Natural killer cell treated with Interleukin-12 subunit alpha and Interleukin-12 subunit beta and Interleukin-15 and Interleukin-18, amount 100 ng/mL, for 72 hours (primary cell): ENCODE measurements around the gene PIAS1. TPM values are rescaled to one million over a fixed set of nuclear protein-coding genes. Genes with fewer than 3 reads are reported as not detected.

Experiments
- ATAC-seq, 2 donors: fragments of 150-1000 bp; cut with Tn5 transposase in 1 of 2; sonication (Bioruptor Pico), chemical (Tn5 transposase) in 1 of 2; 2 replicates each; pipeline ENCODE4 v1.10.0; 2021
- DNase-seq: peaks from one replicate; pipeline ENCODE4 v3.0.0; 2022; ENCODE audit warnings: low spot score
- H3K27ac Mint-ChIP-seq, 2 donors: 1 replicate in 1 of 2; 2 replicates in 1 of 2; pipeline ENCODE4 v1.8.0; 2022; ENCODE audit warnings: mixed read lengths in 2 of 2, mild to moderate bottlenecking in 1 of 2, moderate library complexity in 1 of 2
- H3K27me3 Mint-ChIP-seq, 2 donors: 1 replicate in 1 of 2; 2 replicates in 1 of 2; pipeline ENCODE4 v1.8.0; 2022; ENCODE audit warnings: mixed read lengths in 2 of 2
- H3K36me3 Mint-ChIP-seq: one replicate; pipeline ENCODE4 v1.8.0; 2022; ENCODE audit warnings: mixed read lengths
- H3K4me1 Mint-ChIP-seq, 2 donors: 1 replicate in 1 of 2; 2 replicates in 1 of 2; pipeline ENCODE4 v1.8.0; 2022; ENCODE audit warnings: low read depth in 2 of 2, mixed read lengths in 2 of 2, mild to moderate bottlenecking in 1 of 2
- H3K4me3 Mint-ChIP-seq: one replicate; pipeline ENCODE4 v1.8.0; 2022; ENCODE audit warnings: mixed read lengths
- H3K9me3 Mint-ChIP-seq: 2 replicates; pipeline ENCODE4 v1.8.0; 2022; ENCODE audit warnings: mixed read lengths
- total RNA-seq, 2 donors: library from RNA; stranded (reverse); gene quantifications; one replicate each; pipeline ENCODE4 v1.2.3, GENCODE V29; 2022

PIAS1 gene
- total RNA-seq, 2 donors from 2014 or later, result 35.0 to 50.4 TPM

DNA sequence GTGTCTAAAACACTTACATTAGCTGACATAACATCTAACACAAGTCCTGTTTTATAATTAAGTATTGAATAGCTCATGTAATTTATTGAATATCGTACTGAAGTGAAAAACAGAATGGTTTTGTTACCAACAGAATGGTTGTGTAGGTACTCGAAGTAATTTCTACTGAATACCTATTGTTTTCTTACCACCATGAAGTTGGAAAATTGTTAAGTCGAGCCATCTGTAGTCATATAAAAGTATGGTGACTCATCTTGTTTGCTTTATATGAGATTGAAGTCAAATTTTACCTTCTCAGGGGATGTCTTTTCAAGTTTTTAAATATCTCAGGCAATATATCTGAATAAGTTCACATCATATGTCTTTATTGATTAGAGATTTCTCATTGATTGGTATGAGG is 37.6 kb downstream of the PIAS1 start:
- no peak for DNase-seq
- H3K9me3 Mint-ChIP-seq, result peaks cover under 1% of the 10 kb centered on the region
- no peak overlapping the region for H3K4me3 Mint-ChIP-seq
- ATAC-seq, result no peak
- H3K4me1 Mint-ChIP-seq, result peaks cover 7 to 9% of the 10 kb centered on the region in 2 donors
- no peaks in the 10 kb centered on the region for H3K27me3 Mint-ChIP-seq
- no peak overlapping the region for H3K27ac Mint-ChIP-seq
- peaks cover 10% of the 10 kb centered on the region for H3K36me3 Mint-ChIP-seq

DNA sequence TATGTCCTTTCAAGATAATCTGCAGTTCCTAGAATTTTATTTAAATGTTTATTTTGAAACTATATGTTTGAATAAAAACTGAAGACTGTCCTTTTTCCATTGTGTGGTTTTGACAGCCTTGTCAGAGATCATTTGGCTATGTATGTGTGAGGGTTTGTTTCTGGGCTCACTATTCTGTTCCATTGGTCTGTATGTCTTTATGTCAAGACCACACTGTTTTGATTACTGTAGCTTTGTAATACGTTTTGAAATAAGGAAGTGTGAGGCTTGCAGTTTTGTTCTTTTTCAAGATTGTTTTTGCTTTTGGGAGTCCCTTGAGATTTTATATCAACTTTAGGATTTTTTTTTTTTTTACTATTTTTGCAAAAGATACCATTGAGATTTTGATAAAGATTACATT is 42.0 kb downstream of the PIAS1 start:
- H3K4me3 Mint-ChIP-seq, result no peak overlapping the region
- H3K4me1 Mint-ChIP-seq, result peaks cover 27 to 35% of the 10 kb centered on the region in 2 donors
- H3K27ac Mint-ChIP-seq, result no peak overlapping the region
- DNase-seq (no peak), ATAC-seq (no peak)
- peaks cover 14% of the 10 kb centered on the region for H3K36me3 Mint-ChIP-seq
- peaks cover 3% of the 10 kb centered on the region for H3K9me3 Mint-ChIP-seq
- H3K27me3 Mint-ChIP-seq, result no peaks in the 10 kb centered on the region

DNA sequence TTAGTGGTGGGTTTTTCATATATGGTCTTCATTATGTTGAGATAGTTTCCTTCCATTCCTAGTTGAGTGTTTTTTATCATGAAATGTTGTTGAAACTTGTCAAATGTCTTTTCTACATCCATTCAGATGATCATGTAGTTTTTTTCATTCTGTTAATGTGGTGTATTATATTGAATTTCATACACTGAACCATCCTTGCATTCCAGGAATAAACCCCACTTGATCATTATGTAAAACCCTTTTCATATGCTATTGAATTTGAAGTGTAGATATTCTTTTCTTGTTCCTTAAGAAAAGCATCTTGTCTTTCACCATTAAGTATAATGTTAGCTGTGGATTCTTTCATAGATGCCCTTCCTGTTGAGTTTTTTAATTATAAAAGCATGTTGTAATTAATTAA is 42.9 kb downstream of the PIAS1 start:
- Mint-ChIP-seq H3K4me1 (peaks cover 32 to 44% of the 10 kb centered on the region in 2 donors), H3K36me3 (peaks cover 14% of the 10 kb centered on the region), H3K27me3 (no peaks in the 10 kb centered on the region), H3K9me3 (peaks cover 3% of the 10 kb centered on the region), H3K4me3 (no peak overlapping the region), H3K27ac (no peak overlapping the region)
- DNase-seq (no peak), ATAC-seq (no peak)

DNA sequence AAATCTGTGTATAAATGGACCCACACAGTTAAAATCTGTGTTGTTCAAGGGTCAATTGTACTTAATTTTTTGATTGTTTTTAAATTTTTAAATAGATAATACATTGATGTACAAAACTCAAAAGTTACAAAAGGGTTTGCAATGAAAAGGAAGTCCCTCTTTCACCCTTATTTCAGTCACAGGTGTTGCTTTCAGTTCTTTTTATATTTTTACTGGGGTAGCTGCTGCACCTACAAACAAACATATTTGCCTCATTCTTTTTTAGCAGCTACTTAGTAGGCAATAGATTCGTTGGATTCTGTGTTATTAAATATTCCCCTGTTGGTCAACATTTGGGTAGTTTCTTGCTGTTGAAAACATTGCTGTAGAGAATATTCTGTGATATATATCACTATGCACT is 44.4 kb downstream of the PIAS1 start:
- Mint-ChIP-seq H3K36me3 (peaks cover 18% of the 10 kb centered on the region), H3K27ac (no peak overlapping the region), H3K4me3 (no peak overlapping the region), H3K27me3 (no peaks in the 10 kb centered on the region), H3K9me3 (peaks cover 3% of the 10 kb centered on the region), H3K4me1 (peaks cover 32 to 51% of the 10 kb centered on the region in 2 donors)
- ATAC-seq (no peak), DNase-seq (no peak)

DNA sequence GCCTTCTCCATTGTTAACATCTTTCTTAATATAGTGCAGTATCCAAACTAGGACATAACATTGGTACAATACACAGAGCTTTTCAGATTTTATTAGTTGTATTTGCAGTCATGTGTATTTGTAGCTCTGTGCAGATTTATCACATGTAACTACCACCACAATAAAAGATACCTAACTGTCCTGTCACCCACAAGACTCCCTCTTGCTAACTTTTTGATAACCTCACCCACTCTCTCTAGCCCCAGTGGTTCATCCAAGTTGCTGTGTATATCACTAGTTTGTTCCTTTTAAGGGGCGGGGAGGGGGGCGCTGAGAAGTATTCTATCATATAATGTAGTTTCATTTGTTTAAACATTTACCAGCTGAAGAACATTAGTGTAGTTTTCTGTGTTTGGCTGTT is 46.1 kb downstream of the PIAS1 start:
- ATAC-seq, result no peak
- H3K4me3 Mint-ChIP-seq, result no peak overlapping the region
- H3K36me3 Mint-ChIP-seq, result peaks cover 25% of the 10 kb centered on the region
- no peaks in the 10 kb centered on the region for H3K27me3 Mint-ChIP-seq
- no peak for DNase-seq
- H3K27ac Mint-ChIP-seq, result peak overlapping the region in 1 of 2 donors; percentile 25
- H3K4me1 Mint-ChIP-seq, result peaks cover 37 to 53% of the 10 kb centered on the region in 2 donors
- peaks cover 3% of the 10 kb centered on the region for H3K9me3 Mint-ChIP-seq

DNA sequence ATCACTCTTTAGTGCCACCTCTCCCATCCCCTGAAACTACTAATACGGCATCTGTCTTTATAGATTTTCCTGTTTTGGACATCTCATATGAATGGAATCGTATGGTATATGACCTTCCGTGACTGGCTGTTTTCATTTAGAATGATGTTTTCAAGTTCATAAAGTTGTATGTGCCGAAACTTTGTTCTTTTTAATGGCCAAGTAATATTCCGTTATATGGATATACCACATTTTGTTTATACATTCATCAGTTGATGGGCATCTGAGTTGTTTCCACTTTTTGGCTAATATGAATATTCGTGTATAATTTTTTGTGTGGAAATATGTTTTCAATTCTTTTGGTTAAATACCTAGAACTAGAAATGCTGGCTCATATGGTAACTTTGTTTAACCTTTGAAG is 49.5 kb downstream of the PIAS1 start:
- ATAC-seq, result no peak
- no peaks in the 10 kb centered on the region for H3K9me3 Mint-ChIP-seq
- no peak overlapping the region for H3K27ac Mint-ChIP-seq
- peaks cover 46 to 60% of the 10 kb centered on the region in 2 donors for H3K4me1 Mint-ChIP-seq
- H3K27me3 Mint-ChIP-seq, result no peaks in the 10 kb centered on the region
- peaks cover 14% of the 10 kb centered on the region for H3K36me3 Mint-ChIP-seq
- no peak for DNase-seq
- H3K4me3 Mint-ChIP-seq, result no peak overlapping the region

DNA sequence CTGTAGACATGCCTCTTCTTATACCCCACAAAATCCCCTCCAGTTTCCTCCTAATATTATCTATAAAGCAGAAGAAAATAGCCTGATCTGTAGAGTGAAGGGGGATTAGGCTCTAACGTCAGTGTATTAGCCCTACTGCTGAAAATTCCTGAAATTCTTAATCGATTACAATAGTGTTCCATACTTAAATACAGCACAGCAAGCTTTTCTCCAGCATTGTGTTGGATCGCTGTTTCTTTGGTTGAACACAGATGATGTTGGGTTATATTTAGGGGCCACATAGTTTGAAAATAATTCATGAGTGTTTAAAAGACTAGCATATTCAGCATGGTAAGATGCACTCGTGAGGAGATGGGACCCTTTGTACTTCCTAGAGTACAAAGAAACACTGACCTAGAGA is 52.5 kb downstream of the PIAS1 start:
- peaks cover 34 to 42% of the 10 kb centered on the region in 2 donors for H3K4me1 Mint-ChIP-seq
- no peak overlapping the region for H3K4me3 Mint-ChIP-seq
- ATAC-seq (no peak), DNase-seq (no peak)
- H3K27ac Mint-ChIP-seq, result no peak overlapping the region
- H3K27me3 Mint-ChIP-seq, result no peaks in the 10 kb centered on the region
- no peaks in the 10 kb centered on the region for H3K9me3 Mint-ChIP-seq
- peaks cover 14% of the 10 kb centered on the region for H3K36me3 Mint-ChIP-seq

DNA sequence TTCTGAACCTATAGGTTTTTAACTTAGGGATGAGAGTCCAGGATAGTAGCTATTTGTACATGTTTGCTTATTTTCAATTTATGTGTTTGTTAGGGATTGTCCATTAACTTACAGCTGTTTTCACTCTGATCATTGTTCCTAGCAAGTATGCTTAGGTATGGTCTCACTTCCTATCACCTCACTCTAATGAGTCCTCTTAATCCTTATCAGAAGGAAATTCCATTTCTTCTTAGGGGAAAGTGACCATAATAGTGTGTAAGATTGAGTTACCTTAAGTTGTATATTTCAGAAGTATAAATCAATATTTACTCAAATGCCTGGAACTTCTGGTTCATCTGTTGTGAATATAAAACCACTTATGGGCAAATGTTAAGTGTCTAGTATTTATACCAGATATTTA is 53.0 kb downstream of the PIAS1 start:
- Mint-ChIP-seq H3K27me3 (no peaks in the 10 kb centered on the region), H3K36me3 (peaks cover 14% of the 10 kb centered on the region), H3K27ac (no peak overlapping the region), H3K4me1 (peaks cover 35 to 42% of the 10 kb centered on the region in 2 donors), H3K4me3 (no peak overlapping the region), H3K9me3 (no peaks in the 10 kb centered on the region)
- no peak for DNase-seq
- ATAC-seq, result no peak

DNA sequence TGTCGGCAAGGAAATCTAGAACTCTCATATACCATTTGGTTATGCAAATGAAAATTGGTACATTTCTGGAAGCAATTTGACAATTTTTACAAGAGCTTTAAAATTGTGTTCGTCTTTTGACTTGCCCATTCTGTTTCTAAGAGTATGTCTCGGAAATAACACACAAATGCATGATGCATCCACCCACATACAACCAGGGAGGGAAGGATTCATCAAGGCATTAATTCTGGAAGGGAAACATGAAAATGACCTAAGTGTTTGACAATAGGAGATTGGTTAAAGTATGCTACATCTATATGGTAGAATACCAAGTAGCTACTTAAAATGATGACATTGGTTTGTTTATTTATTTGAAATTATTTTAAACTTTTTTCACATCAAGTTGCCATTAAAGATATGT is 58.6 kb downstream of the PIAS1 start:
- no peak overlapping the region for H3K27ac Mint-ChIP-seq
- H3K9me3 Mint-ChIP-seq, result no peaks in the 10 kb centered on the region
- DNase-seq, result no peak
- no peaks in the 10 kb centered on the region for H3K27me3 Mint-ChIP-seq
- peaks cover 4% of the 10 kb centered on the region for H3K36me3 Mint-ChIP-seq
- peaks cover 50 to 66% of the 10 kb centered on the region in 2 donors for H3K4me1 Mint-ChIP-seq
- H3K4me3 Mint-ChIP-seq, result no peak overlapping the region
- ATAC-seq, result no peak

DNA sequence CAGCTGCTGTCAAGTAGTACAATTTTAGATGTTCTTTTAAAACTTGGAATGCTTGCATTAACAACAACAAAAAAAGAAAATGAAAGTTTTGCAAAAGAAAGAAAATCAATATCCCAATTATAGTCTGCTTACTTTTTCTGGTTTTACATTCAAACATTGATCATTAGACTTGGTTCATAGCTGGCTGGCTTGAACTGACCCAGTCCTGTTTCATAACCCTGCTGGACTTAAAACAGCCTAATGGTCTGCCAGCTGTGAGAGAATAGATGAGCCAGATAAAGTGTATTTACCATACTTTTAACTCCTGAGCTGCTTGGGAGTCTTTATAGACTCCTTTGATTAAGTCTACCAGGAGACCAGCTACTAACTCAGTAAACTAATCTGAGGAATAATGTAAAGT is 59.2 kb downstream of the PIAS1 start:
- H3K4me3 Mint-ChIP-seq, result peak overlapping the region; percentile 77
- H3K27me3 Mint-ChIP-seq, result no peaks in the 10 kb centered on the region
- H3K9me3 Mint-ChIP-seq, result no peaks in the 10 kb centered on the region
- DNase-seq (no peak), ATAC-seq (no peak)
- H3K36me3 Mint-ChIP-seq, result peaks cover 5% of the 10 kb centered on the region
- H3K4me1 Mint-ChIP-seq, result peaks cover 49 to 65% of the 10 kb centered on the region in 2 donors
- H3K27ac Mint-ChIP-seq, result peak overlapping the region in 1 of 2 donors; percentile 79

DNA sequence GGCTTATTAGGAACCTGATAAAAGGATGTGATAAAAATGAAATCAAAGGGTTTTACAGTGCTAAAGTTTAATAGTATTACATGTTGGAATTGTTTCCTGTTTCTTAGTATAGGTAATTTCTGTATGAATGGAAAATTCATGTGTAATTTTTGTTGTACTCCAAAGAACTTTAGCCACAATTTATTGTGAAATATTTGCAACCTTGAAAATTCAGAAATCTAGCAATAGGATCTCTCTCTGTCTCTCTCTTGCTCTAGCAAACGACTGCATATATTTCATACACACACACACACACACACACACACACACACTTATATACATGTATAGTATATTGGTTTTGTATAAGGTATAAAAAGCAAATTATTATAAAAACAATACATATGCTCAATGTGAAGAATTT is 59.6 kb downstream of the PIAS1 start:
- Mint-ChIP-seq H3K9me3 (no peaks in the 10 kb centered on the region), H3K4me3 (peak overlapping the region; percentile 77), H3K4me1 (peaks cover 48 to 64% of the 10 kb centered on the region in 2 donors), H3K27ac (peak overlapping the region in 1 of 2 donors; percentile 79), H3K27me3 (no peaks in the 10 kb centered on the region), H3K36me3 (peaks cover 5% of the 10 kb centered on the region)
- DNase-seq, result no peak
- no peak for ATAC-seq

DNA sequence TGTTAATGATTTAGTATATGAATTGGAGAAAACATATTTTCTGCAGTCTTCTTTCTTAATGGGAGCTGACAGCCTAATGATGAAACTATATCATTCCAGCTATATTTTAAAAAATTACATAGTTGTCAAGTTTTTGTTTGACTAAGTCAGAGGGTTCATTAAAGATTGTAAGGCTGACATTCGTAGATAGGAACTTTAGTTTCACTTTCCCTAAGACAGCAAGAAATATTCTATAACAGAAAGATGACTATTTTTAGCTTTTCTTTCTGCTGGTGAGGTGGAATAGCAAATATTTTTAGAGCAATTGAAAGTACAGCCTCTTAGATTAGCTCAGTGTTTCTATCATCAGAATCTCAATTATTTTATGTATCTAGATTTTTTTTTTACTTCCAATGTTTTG is 60.2 kb downstream of the PIAS1 start:
- DNase-seq, result no peak
- H3K9me3 Mint-ChIP-seq, result no peaks in the 10 kb centered on the region
- H3K27me3 Mint-ChIP-seq, result no peaks in the 10 kb centered on the region
- H3K36me3 Mint-ChIP-seq, result peaks cover 5% of the 10 kb centered on the region
- H3K4me1 Mint-ChIP-seq, result peaks cover 46 to 59% of the 10 kb centered on the region in 2 donors
- H3K4me3 Mint-ChIP-seq, result peak overlapping the region; percentile 77
- peak; percentile 53 to 54 for ATAC-seq
- peak overlapping the region; percentile 47 to 79 for H3K27ac Mint-ChIP-seq

DNA sequence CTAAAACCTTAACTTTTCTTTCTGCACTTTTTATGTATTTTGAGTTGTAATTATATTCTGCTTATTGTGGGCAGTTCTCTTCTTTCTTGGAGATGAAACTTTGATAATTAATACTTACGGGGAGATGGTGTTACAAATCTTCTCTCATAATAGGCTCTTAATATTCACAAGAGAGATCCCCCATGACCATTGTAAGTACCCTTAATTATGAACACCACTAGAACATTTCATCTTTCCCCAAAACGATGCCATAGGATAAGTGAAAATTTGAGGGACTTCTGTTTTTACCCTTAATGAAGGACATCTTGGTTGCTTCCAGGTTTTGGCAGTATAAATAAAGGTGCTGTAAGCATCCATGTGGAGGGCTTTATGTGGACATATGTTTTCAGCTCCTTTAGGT is 60.7 kb downstream of the PIAS1 start:
- ATAC-seq (no peak), DNase-seq (no peak)
- H3K27ac Mint-ChIP-seq, result peak overlapping the region; percentile 47 to 79
- H3K4me1 Mint-ChIP-seq, result peaks cover 50 to 62% of the 10 kb centered on the region in 2 donors
- peaks cover 5% of the 10 kb centered on the region for H3K36me3 Mint-ChIP-seq
- no peaks in the 10 kb centered on the region for H3K27me3 Mint-ChIP-seq
- no peaks in the 10 kb centered on the region for H3K9me3 Mint-ChIP-seq
- H3K4me3 Mint-ChIP-seq, result peak overlapping the region; percentile 77

DNA sequence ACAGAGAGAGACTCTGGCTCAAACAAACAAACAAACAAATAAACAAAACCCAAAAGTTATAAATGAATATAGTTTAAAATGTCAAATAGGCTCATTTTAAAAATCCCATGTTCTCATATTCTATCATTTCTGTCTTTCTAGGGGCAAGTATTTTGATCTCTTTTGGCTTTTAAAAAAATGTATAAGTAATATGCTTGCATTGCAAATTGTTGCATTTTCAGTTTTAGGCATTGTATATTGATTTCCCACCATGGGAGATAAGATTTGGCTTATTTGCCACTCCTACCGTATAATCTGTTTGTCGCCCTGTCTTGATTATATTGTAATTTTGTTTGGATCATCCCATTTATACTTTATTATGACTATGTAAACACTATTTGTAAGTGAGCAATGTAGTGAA is 70.6 kb downstream of the PIAS1 start:
- Mint-ChIP-seq H3K4me3 (no peak overlapping the region), H3K9me3 (peaks cover 5% of the 10 kb centered on the region), H3K27ac (no peak overlapping the region), H3K36me3 (peaks cover 10% of the 10 kb centered on the region), H3K4me1 (peaks cover 32 to 34% of the 10 kb centered on the region in 2 donors), H3K27me3 (no peaks in the 10 kb centered on the region)
- DNase-seq (no peak), ATAC-seq (no peak)

DNA sequence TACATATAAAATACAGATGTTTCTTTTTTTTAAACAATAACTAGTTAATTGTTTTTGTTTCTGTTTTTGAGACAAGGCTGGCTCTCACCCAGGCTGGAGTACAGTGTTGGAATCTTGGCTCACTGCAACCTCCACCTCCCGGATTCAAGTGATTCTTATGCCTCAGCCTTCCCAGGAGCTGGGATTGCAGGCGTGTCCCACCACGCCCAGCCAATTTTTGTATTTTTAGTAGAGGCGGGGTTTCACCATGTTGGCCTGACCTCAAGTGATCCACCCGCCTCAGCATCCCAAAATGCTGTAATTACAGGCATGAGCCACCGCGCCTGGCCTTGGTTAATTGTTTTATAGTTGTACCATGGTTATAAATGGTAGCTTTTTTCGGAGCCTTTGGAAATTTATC is 72.3 kb downstream of the PIAS1 start:
- H3K4me1 Mint-ChIP-seq, result peaks cover 20 to 22% of the 10 kb centered on the region in 2 donors

More for the DNA sequence above, 72.3 kb downstream of the PIAS1 start:
- H3K27me3 Mint-ChIP-seq, result no peaks in the 10 kb centered on the region
- no peak for DNase-seq
- H3K9me3 Mint-ChIP-seq, result peaks cover 2% of the 10 kb centered on the region
- H3K4me3 Mint-ChIP-seq, result no peak overlapping the region
- no peak overlapping the region for H3K27ac Mint-ChIP-seq
- H3K36me3 Mint-ChIP-seq, result peaks cover 3% of the 10 kb centered on the region
- no peak for ATAC-seq
